HG03159 (cell line): Measurements from ENCODE around the gene PPP1R3G.
A peak's percentile ranks its signal among the peaks of the same experiment; 100 is the strongest.
"Not testable (repeated sequence)": the region's sequence is repeated elsewhere in the genome, so short reads cannot be mapped to it uniquely, and the experiment has no call there.

Experiments used
- ATAC-seq: cut with Tn5 transposase; IDR thresholded peaks from one replicate; pipeline ENCODE4 v1.9.1; 2021; ENCODE audit warnings: mild to moderate bottlenecking, moderate library complexity; ENCODE audit not compliant: unreplicated experiment

The PPP1R3G gene

GRCh38 chr6:5084781-5085647 is at the start of gene PPP1R3G:
PPP1R3G (plus strand) TSS chr6:5085341; CDS start chr6:5085486, 145 bp downstream.
- peak; percentile 49 for ATAC-seq

GRCh38 chr6:5036269-5036668 is 48.9 kb upstream of the PPP1R3G start:
- no peak for ATAC-seq

GRCh38 chr6:5041955-5042354 is 43.2 kb upstream of the PPP1R3G start:
- no peak for ATAC-seq

- ATAC-seq: no peak
Measured at GRCh38 chr6:5042436-5042835, 42.7 kb upstream of the PPP1R3G start.

- no peak for ATAC-seq
Measured at GRCh38 chr6:5044866-5045265, 40.3 kb upstream of the PPP1R3G start.

GRCh38 chr6:5045416-5045815 is 39.7 kb upstream of the PPP1R3G start:
- ATAC-seq: no peak

GRCh38 chr6:5046430-5046829 is 38.7 kb upstream of the PPP1R3G start:
- ATAC-seq: no peak

- no peak for ATAC-seq
Measured at GRCh38 chr6:5050009-5050408, 35.1 kb upstream of the PPP1R3G start.

- no peak for ATAC-seq
Measured at GRCh38 chr6:5051394-5051793, 33.7 kb upstream of the PPP1R3G start.

- ATAC-seq: no peak
Measured at GRCh38 chr6:5053038-5053437, 32.1 kb upstream of the PPP1R3G start.

- no peak for ATAC-seq
Measured at GRCh38 chr6:5053864-5054244, 31.3 kb upstream of the PPP1R3G start.

- ATAC-seq: no peak
Measured at GRCh38 chr6:5054245-5054873, 30.8 kb upstream of the PPP1R3G start.

- ATAC-seq: no peak
Measured at GRCh38 chr6:5055118-5055517, 30.0 kb upstream of the PPP1R3G start.

GRCh38 chr6:5058254-5058653 is 26.9 kb upstream of the PPP1R3G start:
- ATAC-seq: no peak

GRCh38 chr6:5059036-5059896 is 25.9 kb upstream of the PPP1R3G start:
- ATAC-seq: no peak

- not testable (repeated sequence) for ATAC-seq
Measured at GRCh38 chr6:5060439-5060838, 24.7 kb upstream of the PPP1R3G start.

GRCh38 chr6:5061152-5061551 is 24.0 kb upstream of the PPP1R3G start:
- ATAC-seq: no peak

GRCh38 chr6:5063617-5064016 is 21.5 kb upstream of the PPP1R3G start:
- no peak for ATAC-seq

- ATAC-seq: no peak
Measured at GRCh38 chr6:5066456-5067093, 18.6 kb upstream of the PPP1R3G start.

- ATAC-seq: no peak
Measured at GRCh38 chr6:5067305-5067704, 17.8 kb upstream of the PPP1R3G start.
